GM23338 (cell line): ENCODE data around the gene RAET1G. TPM values are rescaled to one million over a fixed set of nuclear protein-coding genes. Genes with fewer than 3 reads are reported as not detected.

Experiments used
- ATAC-seq: fragments of 200-7000 bp; cut with Tn5 transposase; 3 replicates; pipeline ENCODE4 v1.9.1; 2020
- DNase-seq: peaks from one replicate; pipeline ENCODE4 v3.0.0-alpha.2; 2015; ENCODE audit warnings: low spot score
- H2AFZ ChIP-seq: fragments of 200-600 bp; sonication (generic); 2 replicates; pipeline ENCODE4 v1.8.0; 2016; ENCODE audit warnings: antibody characterized with exemption, mild to moderate bottlenecking, moderate library complexity
- H3F3A ChIP-seq: fragments of 200-600 bp; sonication (generic); replicated peaks from 2 replicates; pipeline ENCODE4 v1.8.0; 2017; ENCODE audit warnings: antibody characterized with exemption, mixed run types, low read depth
- H3K27ac ChIP-seq: fragments of 200-600 bp; sonication (generic); 2 replicates; pipeline ENCODE4 v1.6.1; 2016; ENCODE audit warnings: low read depth
- H3K27me3 ChIP-seq: fragments of 200-600 bp; sonication (generic); 2 replicates; pipeline ENCODE4 v1.8.0; 2016; ENCODE audit warnings: mild to moderate bottlenecking, mixed run types, moderate library complexity; ENCODE audit not compliant: insufficient read depth
- H3K36me3 ChIP-seq: fragments of 200-600 bp; sonication (generic); 2 replicates; pipeline ENCODE4 v1.8.0; 2016; ENCODE audit warnings: mild to moderate bottlenecking; ENCODE audit not compliant: insufficient read depth
- H3K4me1 ChIP-seq: fragments of 200-600 bp; sonication (generic); 2 replicates; pipeline ENCODE4 v1.8.0; 2016; ENCODE audit warnings: mild to moderate bottlenecking, moderate library complexity; ENCODE audit not compliant: insufficient read depth
- H3K4me2 ChIP-seq: fragments of 200-600 bp; sonication (generic); 2 replicates; pipeline ENCODE4 v1.7.1; 2017; ENCODE audit warnings: mixed run types
- H3K4me3 ChIP-seq: fragments of 200-600 bp; sonication (generic); 2 replicates; pipeline ENCODE4 v1.6.1; 2016; ENCODE audit warnings: mixed run types
- H3K79me2 ChIP-seq: fragments of 200-600 bp; sonication (generic); replicated peaks from 2 replicates; pipeline ENCODE4 v1.8.0; 2017; ENCODE audit warnings: mild to moderate bottlenecking; ENCODE audit not compliant: insufficient read depth
- H3K9me2 ChIP-seq: fragments of 200-600 bp; sonication (generic); 2 replicates; pipeline ENCODE4 v1.8.0; 2017; ENCODE audit not compliant: insufficient read depth
- H4K20me1 ChIP-seq: fragments of 200-600 bp; sonication (generic); replicated peaks from 2 replicates; pipeline ENCODE4 v1.8.0; 2017; ENCODE audit warnings: mild to moderate bottlenecking; ENCODE audit not compliant: insufficient read depth
- H3K27ac Mint-ChIP-seq: 2 replicates; pipeline ENCODE4 v1.8.0; 2020; ENCODE audit warnings: inconsistent platforms, mild to moderate bottlenecking, moderate library complexity, mixed read lengths
- H3K27me3 Mint-ChIP-seq: 3 replicates; pipeline ENCODE4 v1.8.0; 2022; ENCODE audit warnings: low read depth, mild to moderate bottlenecking, moderate library complexity, mixed read lengths, inconsistent platforms; ENCODE audit not compliant: insufficient read depth, poor library complexity
- H3K36me3 Mint-ChIP-seq: 3 replicates; pipeline ENCODE4 v1.8.0; 2021; ENCODE audit warnings: low read depth, mild to moderate bottlenecking, inconsistent platforms, moderate library complexity, mixed read lengths
- H3K4me1 Mint-ChIP-seq: 3 replicates; pipeline ENCODE4 v1.8.0; 2020; ENCODE audit warnings: mild to moderate bottlenecking, inconsistent platforms, mixed read lengths
- H3K4me3 Mint-ChIP-seq: 3 replicates; pipeline ENCODE4 v1.8.0; 2021; ENCODE audit warnings: moderate library complexity, mild to moderate bottlenecking, inconsistent platforms, mixed read lengths
- H3K9me3 Mint-ChIP-seq: 3 replicates; pipeline ENCODE4 v1.8.0; 2020; ENCODE audit warnings: moderate library complexity, mild to moderate bottlenecking, inconsistent platforms, mixed read lengths
- CREB1 ChIP-seq: fragments of 250-450 bp; sonication (Bioruptor Pico); IDR thresholded peaks from 2 replicates; pipeline ENCODE4 v1.5.0; 2020; ENCODE audit warnings: low read depth, mild to moderate bottlenecking, moderate library complexity
- JUNB ChIP-seq: IDR thresholded peaks from one replicate; pipeline ENCODE4 v1.6.1; 2016; ENCODE audit warnings: antibody characterized with exemption; ENCODE audit not compliant: unreplicated experiment
- NANOG ChIP-seq: IDR thresholded peaks from 2 replicates; pipeline ENCODE4 v1.6.1; 2016; ENCODE audit warnings: antibody characterized with exemption, borderline replicate concordance
- POLR2AphosphoS5 ChIP-seq: IDR thresholded peaks from 2 replicates; pipeline ENCODE4 v1.6.1; 2016; ENCODE audit warnings: antibody characterized with exemption, low read depth
- STAT1 ChIP-seq: IDR thresholded peaks from one replicate; pipeline ENCODE4 v1.6.1; 2016; ENCODE audit warnings: antibody characterized with exemption; ENCODE audit not compliant: unreplicated experiment
- ZNF114 ChIP-seq: fragments of 250-450 bp; sonication (Bioruptor Pico); IDR thresholded peaks from 2 replicates; pipeline ENCODE4 v1.5.0; 2020; ENCODE audit warnings: mild to moderate bottlenecking, moderate library complexity
- ZNF331 ChIP-seq: fragments of 250-450 bp; sonication (Bioruptor Pico); IDR thresholded peaks from 2 replicates; pipeline ENCODE4 v1.5.0; 2020; ENCODE audit warnings: low read depth, mild to moderate bottlenecking, moderate library complexity
- polyA plus RNA-seq: library from polyadenylated mRNA; unstranded; fragments of >200 nt; fragmentation: Nextera tagmentation; extraction: Ambion mirVana; gene quantifications from 2 replicates; pipeline ENCODE4 v1.2.1, GENCODE V29; 2016
- total RNA-seq: library from RNA; depleted of rRNA; stranded (reverse); fragments of >200 nt; shearing (Covaris generic); gene quantifications from 2 replicates; pipeline ENCODE4 v1.2.3, GENCODE V29; 2014
- TF ChIP-seq, protein P1 (sequence below): fragments of 250-450 bp; sonication (Bioruptor Pico); IDR thresholded peaks from 2 replicates; pipeline ENCODE4 v1.5.0; 2020; ENCODE audit warnings: mild to moderate bottlenecking, moderate library complexity

RAET1G gene
- total and polyA plus RNA-seq, 2 experiments from 2014 or later = not detected

DNA sequence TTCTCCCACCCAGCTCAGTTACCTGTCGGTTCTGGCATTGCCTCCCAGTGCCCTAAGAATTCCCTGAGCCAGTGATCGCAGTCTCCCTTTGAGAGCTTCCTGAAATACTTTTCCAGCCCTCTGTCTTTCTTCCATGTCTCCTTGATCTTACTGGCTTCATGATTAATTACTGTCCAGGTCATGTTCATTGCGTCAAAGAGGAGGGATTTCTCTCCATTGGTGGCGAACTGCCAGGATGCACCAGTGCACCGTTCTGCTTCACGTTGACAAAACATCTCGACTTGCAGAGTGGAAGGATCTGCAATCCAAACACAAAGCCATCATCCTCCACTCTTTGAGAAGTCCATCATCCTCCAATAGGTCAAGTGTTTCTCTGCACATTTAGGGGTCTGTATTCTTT is 33.6 kb downstream of the RAET1G start:
- Mint-ChIP-seq H3K36me3 (no peaks in the 10 kb centered on the region), H3K27ac (no peak overlapping the region), H3K27me3 (peaks cover 2% of the 10 kb centered on the region), H3K4me1 (no peaks in the 10 kb centered on the region), H3K4me3 (no peak overlapping the region), H3K9me3 (no peaks in the 10 kb centered on the region)
- TF ChIP-seq POLR2AphosphoS5 (no peak), NANOG (no peak), JUNB (no peak), ZNF114 (CRISPR knock-in tag) (no peak), ZNF331 (CRISPR knock-in tag) (no peak), STAT1 (no peak), CREB1 (no peak)
- TF ChIP-seq, protein P1, sequence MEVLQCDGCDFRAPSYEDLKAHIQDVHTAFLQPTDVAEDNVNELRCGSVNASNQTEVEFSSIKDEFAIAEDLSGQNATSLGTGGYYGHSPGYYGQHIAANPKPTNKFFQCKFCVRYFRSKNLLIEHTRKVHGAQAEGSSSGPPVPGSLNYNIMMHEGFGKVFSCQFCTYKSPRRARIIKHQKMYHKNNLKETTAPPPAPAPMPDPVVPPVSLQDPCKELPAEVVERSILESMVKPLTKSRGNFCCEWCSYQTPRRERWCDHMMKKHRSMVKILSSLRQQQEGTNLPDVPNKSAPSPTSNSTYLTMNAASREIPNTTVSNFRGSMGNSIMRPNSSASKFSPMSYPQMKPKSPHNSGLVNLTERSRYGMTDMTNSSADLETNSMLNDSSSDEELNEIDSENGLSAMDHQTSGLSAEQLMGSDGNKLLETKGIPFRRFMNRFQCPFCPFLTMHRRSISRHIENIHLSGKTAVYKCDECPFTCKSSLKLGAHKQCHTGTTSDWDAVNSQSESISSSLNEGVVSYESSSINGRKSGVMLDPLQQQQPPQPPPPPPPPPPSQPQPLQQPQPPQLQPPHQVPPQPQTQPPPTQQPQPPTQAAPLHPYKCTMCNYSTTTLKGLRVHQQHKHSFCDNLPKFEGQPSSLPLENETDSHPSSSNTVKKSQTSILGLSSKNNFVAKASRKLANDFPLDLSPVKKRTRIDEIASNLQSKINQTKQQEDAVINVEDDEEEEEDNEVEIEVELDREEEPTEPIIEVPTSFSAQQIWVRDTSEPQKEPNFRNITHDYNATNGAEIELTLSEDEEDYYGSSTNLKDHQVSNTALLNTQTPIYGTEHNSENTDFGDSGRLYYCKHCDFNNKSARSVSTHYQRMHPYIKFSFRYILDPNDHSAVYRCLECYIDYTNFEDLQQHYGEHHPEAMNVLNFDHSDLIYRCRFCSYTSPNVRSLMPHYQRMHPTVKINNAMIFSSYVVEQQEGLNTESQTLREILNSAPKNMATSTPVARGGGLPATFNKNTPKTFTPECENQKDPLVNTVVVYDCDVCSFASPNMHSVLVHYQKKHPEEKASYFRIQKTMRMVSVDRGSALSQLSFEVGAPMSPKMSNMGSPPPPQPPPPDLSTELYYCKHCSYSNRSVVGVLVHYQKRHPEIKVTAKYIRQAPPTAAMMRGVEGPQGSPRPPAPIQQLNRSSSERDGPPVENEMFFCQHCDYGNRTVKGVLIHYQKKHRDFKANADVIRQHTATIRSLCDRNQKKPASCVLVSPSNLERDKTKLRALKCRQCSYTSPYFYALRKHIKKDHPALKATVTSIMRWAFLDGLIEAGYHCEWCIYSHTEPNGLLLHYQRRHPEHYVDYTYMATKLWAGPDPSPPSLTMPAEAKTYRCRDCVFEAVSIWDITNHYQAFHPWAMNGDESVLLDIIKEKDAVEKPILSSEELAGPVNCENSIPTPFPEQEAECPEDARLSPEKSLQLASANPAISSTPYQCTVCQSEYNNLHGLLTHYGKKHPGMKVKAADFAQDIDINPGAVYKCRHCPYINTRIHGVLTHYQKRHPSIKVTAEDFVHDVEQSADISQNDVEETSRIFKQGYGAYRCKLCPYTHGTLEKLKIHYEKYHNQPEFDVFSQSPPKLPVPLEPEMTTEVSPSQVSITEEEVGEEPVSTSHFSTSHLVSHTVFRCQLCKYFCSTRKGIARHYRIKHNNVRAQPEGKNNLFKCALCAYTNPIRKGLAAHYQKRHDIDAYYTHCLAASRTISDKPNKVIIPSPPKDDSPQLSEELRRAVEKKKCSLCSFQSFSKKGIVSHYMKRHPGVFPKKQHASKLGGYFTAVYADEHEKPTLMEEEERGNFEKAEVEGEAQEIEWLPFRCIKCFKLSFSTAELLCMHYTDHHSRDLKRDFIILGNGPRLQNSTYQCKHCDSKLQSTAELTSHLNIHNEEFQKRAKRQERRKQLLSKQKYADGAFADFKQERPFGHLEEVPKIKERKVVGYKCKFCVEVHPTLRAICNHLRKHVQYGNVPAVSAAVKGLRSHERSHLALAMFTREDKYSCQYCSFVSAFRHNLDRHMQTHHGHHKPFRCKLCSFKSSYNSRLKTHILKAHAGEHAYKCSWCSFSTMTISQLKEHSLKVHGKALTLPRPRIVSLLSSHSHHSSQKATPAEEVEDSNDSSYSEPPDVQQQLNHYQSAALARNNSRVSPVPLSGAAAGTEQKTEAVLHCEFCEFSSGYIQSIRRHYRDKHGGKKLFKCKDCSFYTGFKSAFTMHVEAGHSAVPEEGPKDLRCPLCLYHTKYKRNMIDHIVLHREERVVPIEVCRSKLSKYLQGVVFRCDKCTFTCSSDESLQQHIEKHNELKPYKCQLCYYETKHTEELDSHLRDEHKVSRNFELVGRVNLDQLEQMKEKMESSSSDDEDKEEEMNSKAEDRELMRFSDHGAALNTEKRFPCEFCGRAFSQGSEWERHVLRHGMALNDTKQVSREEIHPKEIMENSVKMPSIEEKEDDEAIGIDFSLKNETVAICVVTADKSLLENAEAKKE (CRISPR knock-in tag) = no peak
- DNase-seq (no peak), ATAC-seq (no peak)
- H3K36me3 ChIP-seq = no peaks in the 10 kb centered on the region
- H2AFZ ChIP-seq = no peak overlapping the region
- no peak overlapping the region for H3K27ac ChIP-seq
- 0 out of 2 replicates have a peak, but pooled peaks cover 3% of the 10 kb centered on the region for H3K9me2 ChIP-seq
- no peak overlapping the region for H3K4me2 ChIP-seq
- H4K20me1 ChIP-seq = no peaks in the 10 kb centered on the region; the same call in 1 of the 2 replicates
- no peak overlapping the region for H3K4me3 ChIP-seq
- H3K27me3 ChIP-seq = no peaks in the 10 kb centered on the region
- no peaks in the 10 kb centered on the region for H3F3A ChIP-seq
- H3K79me2 ChIP-seq = no peaks in the 10 kb centered on the region
- no peaks in the 10 kb centered on the region for H3K4me1 ChIP-seq
